Ecto neural progenitor cell (in vitro differentiated cells): Measurements from ENCODE around the gene TRIM34.
"Not testable (repeated sequence)": the region's sequence is repeated elsewhere in the genome, so short reads cannot be mapped to it uniquely, and the experiment has no call there.

Source experiments
- DNase-seq: peaks from one replicate; pipeline ENCODE4 v3.0.0-alpha.2; 2018; ENCODE audit warnings: low spot score

Gene TRIM34

GRCh38 chr11:5624489-5625279 lies at the start of gene TRIM34:
TSS of gene TRIM34 (plus strand) at chr11:5625001. CDS start at chr11:5632332, 7,331 bp downstream.
- no peak for DNase-seq

- DNase-seq = no peak
Measured at GRCh38 chr11:5575152-5575551, 49.6 kb upstream of the TRIM34 start.

DNA sequence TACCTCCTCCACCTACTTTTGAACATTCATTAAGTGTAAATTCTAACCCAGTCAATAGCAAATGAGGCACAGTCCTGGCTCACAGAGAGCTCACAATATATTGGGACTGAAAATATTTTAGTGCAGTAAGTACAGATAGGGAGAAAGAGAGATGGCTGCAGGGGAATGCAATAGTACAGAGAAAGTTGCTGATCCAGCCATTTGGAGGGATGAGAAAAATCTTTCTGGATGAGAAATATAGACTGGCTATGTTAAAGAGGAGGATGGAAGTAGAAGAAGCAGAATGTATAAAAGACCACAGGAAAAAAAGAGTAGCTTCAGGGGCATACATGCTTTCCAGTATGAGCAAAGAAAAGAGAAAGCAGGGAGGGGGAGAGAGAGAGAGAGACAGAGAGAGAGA lies 47.7 kb upstream of the TRIM34 start:
- DNase-seq = no peak

GRCh38 chr11:5580577-5580976 lies 44.2 kb upstream of the TRIM34 start, which contains the start of gene OR52B6:
TSS of gene OR52B6 (plus strand) at chr11:5580877. CDS start at chr11:5580877, 0 bp downstream.
- DNase-seq = no peak

DNA sequence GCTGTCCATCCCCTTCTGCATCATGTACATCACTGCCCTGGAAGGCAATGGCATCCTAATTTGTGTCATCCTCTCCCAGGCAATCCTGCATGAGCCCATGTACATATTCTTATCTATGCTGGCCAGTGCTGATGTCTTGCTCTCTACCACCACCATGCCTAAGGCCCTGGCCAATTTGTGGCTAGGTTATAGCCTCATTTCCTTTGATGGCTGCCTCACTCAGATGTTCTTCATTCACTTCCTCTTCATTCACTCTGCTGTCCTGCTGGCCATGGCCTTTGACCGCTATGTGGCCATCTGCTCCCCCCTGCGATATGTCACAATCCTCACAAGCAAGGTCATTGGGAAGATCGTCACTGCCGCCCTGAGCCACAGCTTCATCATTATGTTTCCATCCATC lies 43.8 kb upstream of the TRIM34 start:
- DNase-seq = no peak

GRCh38 chr11:5584458-5584857 lies 40.3 kb upstream of the TRIM34 start:
- DNase-seq = not testable (repeated sequence)

DNA sequence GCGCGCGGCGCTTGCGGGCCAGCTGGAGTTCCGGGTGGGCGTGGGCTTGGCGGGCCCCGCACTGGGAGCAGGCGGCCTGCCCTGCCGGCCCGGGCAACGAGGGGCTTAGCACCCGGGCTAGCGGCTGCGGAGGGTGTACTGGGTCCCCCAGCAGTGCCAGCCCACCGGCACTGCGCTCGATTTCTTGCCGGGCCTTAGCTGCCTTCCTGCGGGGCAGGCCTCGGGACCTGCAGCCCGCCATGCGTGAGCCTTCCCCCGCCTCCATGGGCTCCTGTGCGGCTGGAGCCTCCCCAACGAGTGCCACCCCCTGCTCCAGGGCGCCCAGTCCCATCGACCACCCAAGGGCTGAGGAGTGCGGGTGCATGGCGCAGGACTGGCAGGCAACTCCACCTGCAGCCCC lies 34.9 kb upstream of the TRIM34 start:
- DNase-seq = not testable (repeated sequence)

GRCh38 chr11:5591613-5592012 lies 33.2 kb upstream of the TRIM34 start:
- DNase-seq = no peak

- DNase-seq = no peak
Measured at GRCh38 chr11:5592615-5593014, 32.2 kb upstream of the TRIM34 start.

GRCh38 chr11:5593146-5593545 lies 31.7 kb upstream of the TRIM34 start:
- no peak for DNase-seq

GRCh38 chr11:5596607-5597201 lies 28.1 kb upstream of the TRIM34 start, which contains the start of gene TRIM6:
TSS of gene TRIM6 (plus strand) at chr11:5596637. CDS start at chr11:5596898, 261 bp downstream.
- DNase-seq = peak; percentile 73

DNA sequence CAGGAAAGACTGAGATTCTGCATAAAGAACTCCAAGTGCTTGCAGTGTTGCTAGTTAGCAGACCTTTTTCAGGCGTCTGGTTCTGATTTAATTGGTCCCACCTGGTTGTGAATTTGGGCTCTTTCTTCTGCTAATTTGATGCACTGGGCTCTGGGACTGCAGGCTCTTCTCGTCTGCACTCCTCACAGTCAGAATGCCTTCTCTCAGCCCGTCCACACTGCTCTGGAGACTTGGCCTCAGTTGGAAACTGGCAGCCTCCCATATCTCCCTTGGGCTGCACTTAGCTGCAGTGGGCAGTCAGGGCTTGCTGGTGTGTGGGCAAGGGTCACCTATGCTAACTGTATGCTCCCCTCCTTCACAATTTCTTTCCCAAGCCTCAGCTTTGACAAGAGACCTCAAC lies 26.8 kb upstream of the TRIM34 start:
- no peak for DNase-seq

DNA sequence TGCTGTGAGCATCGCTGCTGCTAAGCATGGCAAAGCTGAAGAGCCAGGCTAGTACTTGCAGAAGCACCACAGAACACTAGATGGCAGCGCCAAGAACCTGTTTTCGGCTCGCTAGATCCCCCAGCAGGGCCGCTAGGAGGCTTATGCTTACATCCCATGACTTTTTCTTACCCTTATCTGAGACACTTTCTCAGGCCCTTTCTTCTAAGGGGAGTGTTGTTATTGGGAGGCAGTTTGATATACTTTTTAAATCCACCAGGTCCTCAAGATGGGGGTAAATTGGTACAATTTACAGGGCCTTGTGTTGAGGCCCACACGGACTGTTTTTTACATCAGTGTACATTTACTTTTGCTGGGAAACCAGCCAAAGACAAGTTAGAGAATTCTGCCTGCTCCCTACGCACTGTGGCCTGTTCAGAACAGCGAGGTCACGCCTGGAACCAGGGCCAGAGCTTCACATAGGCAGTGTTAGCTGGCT lies 24.4 kb upstream of the TRIM34 start:
- DNase-seq = peak; percentile 77

DNA sequence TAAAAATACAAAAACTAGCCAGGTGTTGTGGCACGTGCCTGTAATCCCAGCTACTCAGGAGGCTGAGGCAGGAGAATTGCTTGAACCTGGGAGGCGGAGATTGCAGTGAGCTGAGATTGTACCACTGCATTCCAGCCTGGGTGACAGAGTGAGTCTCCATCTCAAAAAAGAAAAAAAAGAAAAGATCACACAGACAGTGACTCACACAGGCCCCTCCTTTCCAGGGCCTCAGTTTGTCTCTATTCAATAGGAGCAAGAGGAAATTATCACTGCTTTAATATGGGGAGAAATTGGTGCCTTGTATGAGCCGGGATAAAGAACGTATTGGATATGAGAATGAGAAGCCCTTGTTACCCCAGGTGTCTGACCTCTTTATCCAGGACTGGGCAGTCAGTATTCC lies 22.0 kb upstream of the TRIM34 start:
- DNase-seq = not testable (repeated sequence)

DNA sequence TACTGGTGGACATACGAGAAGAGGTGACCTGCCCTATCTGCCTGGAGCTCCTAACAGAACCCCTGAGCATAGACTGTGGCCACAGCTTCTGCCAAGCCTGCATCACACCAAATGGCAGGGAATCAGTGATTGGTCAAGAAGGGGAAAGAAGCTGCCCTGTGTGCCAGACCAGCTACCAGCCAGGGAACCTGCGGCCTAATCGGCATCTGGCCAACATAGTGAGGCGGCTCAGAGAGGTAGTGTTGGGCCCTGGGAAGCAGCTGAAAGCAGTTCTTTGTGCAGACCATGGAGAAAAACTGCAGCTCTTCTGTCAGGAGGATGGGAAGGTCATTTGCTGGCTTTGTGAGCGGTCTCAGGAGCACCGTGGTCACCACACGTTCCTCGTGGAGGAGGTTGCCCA lies 21.5 kb upstream of the TRIM34 start:
- DNase-seq = no peak

DNA sequence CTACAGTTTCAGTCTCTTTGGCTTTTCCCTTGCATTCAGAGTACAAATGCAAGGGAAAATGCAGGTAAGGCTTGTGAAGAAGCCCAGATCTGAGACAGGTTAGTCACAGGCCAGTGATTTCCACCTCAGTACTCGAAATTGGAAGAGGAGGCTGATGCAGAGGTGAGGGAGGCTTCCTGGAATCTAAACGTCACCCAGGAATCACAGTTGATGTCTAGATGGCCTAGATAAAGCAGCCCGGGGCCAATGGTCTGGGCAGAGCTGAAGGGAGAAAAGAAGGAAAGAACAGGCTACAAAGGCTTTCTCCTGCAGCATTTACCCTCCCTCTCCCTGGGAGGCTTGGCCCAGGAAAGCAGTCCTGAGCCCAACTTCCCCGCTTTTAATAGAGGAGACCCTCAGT lies 19.9 kb upstream of the TRIM34 start:
- no peak for DNase-seq

DNA sequence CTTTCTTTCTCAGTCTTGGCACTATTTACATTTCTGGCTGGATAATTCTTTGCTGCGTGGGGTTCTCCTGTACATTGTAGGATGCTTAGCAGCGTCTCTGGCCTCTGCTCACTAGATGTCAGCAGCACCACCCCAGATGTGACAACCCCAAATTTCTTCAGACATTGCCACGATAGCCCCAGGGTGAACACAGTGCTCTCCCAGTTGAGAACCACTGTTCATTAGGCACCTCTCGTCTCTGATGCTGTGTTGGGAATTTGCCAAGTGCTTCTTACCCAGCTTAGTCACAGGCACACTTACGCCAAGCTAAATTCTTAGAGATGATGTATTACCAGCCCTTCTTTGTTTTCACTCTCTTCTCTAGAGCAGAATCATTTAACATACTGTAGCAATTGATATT lies 19.0 kb upstream of the TRIM34 start:
- no peak for DNase-seq

DNA sequence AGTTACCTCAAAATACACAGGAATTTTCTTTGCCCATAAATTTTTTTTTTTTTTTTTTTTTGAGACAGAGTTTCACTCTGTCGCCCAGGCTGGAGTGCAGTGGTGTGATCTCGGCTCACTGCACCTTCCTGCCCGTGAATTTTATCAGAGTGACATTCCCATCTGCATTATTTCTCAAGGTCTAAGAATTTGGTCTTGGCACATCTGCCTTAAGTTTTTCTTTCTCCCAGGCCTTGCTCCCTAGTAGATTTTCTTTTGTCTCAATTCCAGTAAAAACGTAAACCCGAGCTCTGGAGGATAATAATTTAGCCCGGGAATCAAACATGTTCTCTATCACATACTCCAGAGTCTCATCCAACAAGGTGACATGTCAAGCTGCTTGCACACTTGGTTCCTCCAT lies 16.0 kb upstream of the TRIM34 start:
- DNase-seq = no peak

DNA sequence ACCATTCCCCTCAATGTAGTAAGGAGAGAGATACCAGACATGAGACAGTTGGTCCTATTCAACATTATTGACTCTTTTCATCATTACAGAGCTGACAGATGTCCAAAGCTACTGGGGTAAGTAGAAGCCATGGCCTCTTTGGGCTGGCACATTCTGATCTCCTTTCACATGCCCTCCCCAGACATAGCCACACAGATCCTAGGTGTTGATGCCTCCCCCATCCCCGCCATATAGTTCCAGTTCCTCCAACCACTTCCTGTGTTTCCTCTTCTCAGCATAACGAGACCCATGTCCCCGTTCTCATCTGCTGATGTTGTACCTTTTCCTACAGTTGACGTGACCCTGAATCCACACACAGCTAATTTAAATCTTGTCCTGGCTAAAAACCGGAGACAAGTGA lies 14.4 kb upstream of the TRIM34 start:
- DNase-seq = no peak

GRCh38 chr11:5611627-5612026 lies 13.2 kb upstream of the TRIM34 start:
- DNase-seq = no peak

GRCh38 chr11:5618807-5619206 lies 6.0 kb upstream of the TRIM34 start:
- DNase-seq = no peak

- DNase-seq = no peak
Measured at GRCh38 chr11:5620651-5621521, 3.9 kb upstream of the TRIM34 start.
